Neural cell (in vitro differentiated cells): ENCODE results near the gene TRNAU1AP.

Experiments used
- EP300 ChIP-seq: fragments of 450-650 bp; conservative IDR thresholded peaks from 2 replicates; pipeline ENCODE4 v1.6.1; 2014; ENCODE audit warnings: antibody characterized with exemption, mild to moderate bottlenecking, moderate library complexity; ENCODE audit not compliant: poor library complexity, severe bottlenecking
- EZH2 ChIP-seq: fragments of 200-600, 300-800 bp; shearing (Covaris generic), sonication (generic); IDR thresholded peaks from 2 replicates; pipeline ENCODE4 v1.6.1; 2014; ENCODE audit warnings: antibody characterized with exemption, low read length, borderline replicate concordance, mild to moderate bottlenecking; ENCODE audit not compliant: insufficient read depth, poor library complexity, severe bottlenecking
- POLR2AphosphoS5 ChIP-seq: IDR thresholded peaks from 2 replicates; pipeline ENCODE4 v1.6.1; 2012
- SMC3 ChIP-seq: fragments of 450-650 bp; conservative IDR thresholded peaks from 2 replicates; pipeline ENCODE4 v1.6.1; 2014; ENCODE audit warnings: antibody characterized with exemption, mild to moderate bottlenecking, moderate library complexity; ENCODE audit not compliant: poor library complexity
- TAF1 ChIP-seq: IDR thresholded peaks from 2 replicates; pipeline ENCODE4 v1.6.1; 2012; ENCODE audit warnings: low read depth
- TF ChIP-seq, protein P1 (sequence below): fragments of 450-650 bp; IDR thresholded peaks from 2 replicates; pipeline ENCODE4 v1.5.1; 2014; ENCODE audit warnings: antibody characterized with exemption, mild to moderate bottlenecking, moderate library complexity; ENCODE audit not compliant: poor library complexity, severe bottlenecking

DNA sequence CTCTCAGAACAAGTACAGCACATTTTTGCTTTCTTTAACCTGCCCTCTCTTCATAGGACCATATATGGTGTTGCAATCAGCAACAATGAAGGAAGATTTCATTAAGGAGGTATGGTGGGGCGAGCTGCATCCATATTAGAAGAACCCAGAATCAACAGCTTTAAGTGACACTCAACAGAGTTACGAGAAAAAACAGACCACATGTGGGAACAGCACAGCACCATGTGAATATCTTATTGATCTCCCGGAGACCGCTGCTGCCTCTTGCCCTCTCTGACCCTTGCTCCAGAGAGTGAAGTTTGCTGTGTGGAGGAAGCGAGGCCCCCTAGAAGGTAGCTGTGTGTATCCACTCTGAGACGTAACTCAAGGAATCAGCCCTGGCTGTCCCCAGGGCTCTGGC lies 52.1 kb downstream of the TRNAU1AP start:
- TF ChIP-seq, protein P1, sequence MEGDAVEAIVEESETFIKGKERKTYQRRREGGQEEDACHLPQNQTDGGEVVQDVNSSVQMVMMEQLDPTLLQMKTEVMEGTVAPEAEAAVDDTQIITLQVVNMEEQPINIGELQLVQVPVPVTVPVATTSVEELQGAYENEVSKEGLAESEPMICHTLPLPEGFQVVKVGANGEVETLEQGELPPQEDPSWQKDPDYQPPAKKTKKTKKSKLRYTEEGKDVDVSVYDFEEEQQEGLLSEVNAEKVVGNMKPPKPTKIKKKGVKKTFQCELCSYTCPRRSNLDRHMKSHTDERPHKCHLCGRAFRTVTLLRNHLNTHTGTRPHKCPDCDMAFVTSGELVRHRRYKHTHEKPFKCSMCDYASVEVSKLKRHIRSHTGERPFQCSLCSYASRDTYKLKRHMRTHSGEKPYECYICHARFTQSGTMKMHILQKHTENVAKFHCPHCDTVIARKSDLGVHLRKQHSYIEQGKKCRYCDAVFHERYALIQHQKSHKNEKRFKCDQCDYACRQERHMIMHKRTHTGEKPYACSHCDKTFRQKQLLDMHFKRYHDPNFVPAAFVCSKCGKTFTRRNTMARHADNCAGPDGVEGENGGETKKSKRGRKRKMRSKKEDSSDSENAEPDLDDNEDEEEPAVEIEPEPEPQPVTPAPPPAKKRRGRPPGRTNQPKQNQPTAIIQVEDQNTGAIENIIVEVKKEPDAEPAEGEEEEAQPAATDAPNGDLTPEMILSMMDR = no peak
- TF ChIP-seq EZH2 = no peak
- no peak for TF ChIP-seq POLR2AphosphoS5
- TF ChIP-seq EP300 = no peak
- TF ChIP-seq SMC3 = no peak
- no peak for TF ChIP-seq TAF1
